GM20000 (cell line): ENCODE measurements around the gene SMAD5.

Experiments used
- DNase-seq: peaks from one replicate; pipeline ENCODE4 v3.0.0; 2012; ENCODE audit warnings: low spot score
- CTCF ChIP-seq: IDR thresholded peaks from 2 replicates; pipeline ENCODE4 v1.5.1; 2012; ENCODE audit warnings: mild to moderate bottlenecking, control low read depth; ENCODE audit errors: extremely low read depth, missing control alignments

Gene SMAD5

GRCh38 chr5:136209346-136209910, 76.8 kb downstream of the SMAD5 start:
- no peak for DNase-seq
- TF ChIP-seq CTCF, result no peak

GRCh38 chr5:136210259-136210658, 77.6 kb downstream of the SMAD5 start:
- DNase-seq, result no peak
- no peak for TF ChIP-seq CTCF

GRCh38 chr5:136211282-136212040, 78.8 kb downstream of the SMAD5 start:
- no peak for DNase-seq
- no peak for TF ChIP-seq CTCF

- TF ChIP-seq CTCF, result peak; percentile 88
- peak; percentile 75 for DNase-seq
Observed at GRCh38 chr5:136212252-136212721, 79.6 kb downstream of the SMAD5 start.

GRCh38 chr5:136213919-136214493, 81.4 kb downstream of the SMAD5 start:
- no peak for DNase-seq
- no peak for TF ChIP-seq CTCF

- no peak for TF ChIP-seq CTCF
- no peak for DNase-seq
Observed at GRCh38 chr5:136215812-136216211, 83.2 kb downstream of the SMAD5 start.

GRCh38 chr5:136216230-136216629, 83.6 kb downstream of the SMAD5 start:
- no peak for TF ChIP-seq CTCF
- DNase-seq, result no peak
